ENCODE data around the gene PM20D2. TPM values are rescaled to one million over a fixed set of nuclear protein-coding genes. Genes with fewer than 3 reads are reported as not detected.

Gene PM20D2
- total RNA-seq, 2 experiments from 2014 or later: 11.6 to 12.7 TPM

DNA sequence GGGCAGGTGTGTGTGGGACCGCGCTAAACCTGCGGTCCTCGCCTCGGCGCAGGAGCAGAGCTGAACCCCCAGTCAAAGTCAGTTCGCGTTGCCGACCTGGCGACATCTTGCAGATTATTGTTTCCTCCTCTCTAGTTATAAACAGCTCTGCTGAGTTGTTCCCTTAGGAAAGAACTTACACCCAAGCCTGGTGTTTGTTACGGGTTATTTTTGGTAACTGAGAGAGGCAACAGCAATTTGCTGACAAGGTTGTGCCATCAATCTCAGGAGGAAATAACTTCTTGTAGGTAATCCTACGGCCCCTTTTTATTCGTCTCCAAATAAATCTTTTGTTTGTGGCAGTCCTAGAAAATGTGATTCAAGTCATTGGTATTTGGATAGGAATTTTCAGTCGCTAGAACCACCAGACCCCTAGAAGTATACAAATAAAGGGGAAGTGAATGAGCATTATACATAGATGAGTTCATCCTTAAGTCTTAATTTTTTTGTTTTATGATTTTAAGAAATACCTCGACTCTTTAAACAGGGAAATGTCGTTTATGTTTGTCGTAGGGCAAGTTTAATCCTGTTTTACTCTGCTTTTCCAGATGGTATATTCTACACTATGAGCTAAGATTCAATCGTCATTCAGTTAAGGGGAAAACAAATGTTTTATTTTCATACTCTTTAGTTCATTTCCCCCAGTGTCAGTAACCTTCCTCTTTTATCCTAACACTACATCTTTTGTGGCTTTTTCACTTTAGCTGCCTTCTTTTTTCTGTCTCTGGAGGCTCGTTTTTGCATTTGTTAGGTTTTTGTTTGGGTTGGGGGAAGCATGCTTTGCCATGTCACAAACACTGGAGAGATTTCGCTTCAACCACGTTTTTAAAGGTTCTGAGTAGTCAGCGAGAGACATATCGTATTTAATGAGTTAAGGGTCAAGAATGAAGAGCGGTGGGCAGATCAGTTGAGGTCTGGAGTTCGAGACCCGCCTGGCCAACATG, 1.2 kb downstream of the PM20D2 start:
- no peaks in the 10 kb centered on the region for H3K27me3 Mint-ChIP-seq (ENCODE audit: low read depth)
- peaks cover 13% of the 10 kb centered on the region for H3K36me3 Mint-ChIP-seq (ENCODE audit: low read depth)
- peaks cover 29% of the 10 kb centered on the region for H3K4me1 Mint-ChIP-seq (ENCODE audit: low read depth)
- peak overlapping the region; percentile 73 for H3K4me3 Mint-ChIP-seq
- no peaks in the 10 kb centered on the region for H3K9me3 Mint-ChIP-seq
- intact Hi-C loops (cut with micrococcal nuclease): loop anchor here (1.0 to 2.0 kb wide), 2 partner anchors 491 to 1440 kb away; partner anchors contain the start of genes LYRM2 and MAP3K7
- DNase-seq: peak; percentile 44
- CTCF ChIA-PET: interaction anchor here (0.8 to 2.5 kb wide), 7 partner anchors 24 to 203 kb away, joined by 3 to 18 read pairs (median 4); partner anchors contain the start of gene PNRC1
- peak overlapping the region; percentile 78 for H3K27ac Mint-ChIP-seq

DNA sequence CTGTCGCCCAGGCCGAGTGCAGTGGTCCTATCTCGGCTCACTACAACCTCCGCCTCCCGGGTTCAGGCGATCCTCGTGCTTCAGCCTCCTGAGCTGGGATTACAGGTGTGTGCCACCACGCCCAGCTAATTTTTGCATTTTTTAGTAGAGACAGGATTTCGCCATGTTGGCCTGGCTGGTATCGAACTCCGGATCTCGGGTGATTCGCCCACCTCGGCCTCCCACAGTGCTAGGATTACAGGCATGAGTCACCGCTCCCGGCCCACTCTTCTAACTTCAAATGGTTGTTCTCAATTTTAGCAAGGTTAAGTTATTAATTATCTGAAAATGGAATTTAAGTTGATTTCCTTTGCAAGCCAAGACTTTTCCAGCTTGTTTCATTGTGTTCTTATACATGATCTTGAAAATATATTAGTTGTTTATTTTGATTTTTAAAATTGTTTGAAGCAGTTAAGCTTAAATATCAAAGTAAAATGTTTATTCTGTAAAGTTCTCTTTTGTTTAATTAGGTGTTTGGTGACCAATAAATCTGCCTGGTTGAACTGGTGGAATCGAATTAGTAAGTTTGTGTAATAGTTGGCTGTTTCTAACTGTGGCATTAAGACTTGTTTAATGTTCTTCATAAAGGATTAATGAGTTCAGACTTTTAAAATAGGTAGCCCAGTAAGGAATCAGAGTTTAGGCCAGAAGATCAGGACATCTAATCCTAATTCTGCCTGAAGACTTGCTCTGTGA, 2.3 kb downstream of the PM20D2 start:
- CTCF ChIA-PET: interaction anchor here (0.7 to 0.8 kb wide), 3 partner anchors 25 to 173 kb away, joined by 3 to 7 read pairs (median 4); no protein-coding TSS in a partner anchor
- H3K27me3 Mint-ChIP-seq (ENCODE audit: low read depth): no peaks in the 10 kb centered on the region
- peaks cover 13% of the 10 kb centered on the region for H3K36me3 Mint-ChIP-seq (ENCODE audit: low read depth)
- intact Hi-C loops (cut with micrococcal nuclease): no loop called here
- no peaks in the 10 kb centered on the region for H3K9me3 Mint-ChIP-seq
- H3K4me1 Mint-ChIP-seq (ENCODE audit: low read depth): peaks cover 29% of the 10 kb centered on the region
- no peak overlapping the region for H3K27ac Mint-ChIP-seq
- H3K4me3 Mint-ChIP-seq: peak overlapping the region; percentile 39
- DNase-seq: peak; percentile 23

DNA sequence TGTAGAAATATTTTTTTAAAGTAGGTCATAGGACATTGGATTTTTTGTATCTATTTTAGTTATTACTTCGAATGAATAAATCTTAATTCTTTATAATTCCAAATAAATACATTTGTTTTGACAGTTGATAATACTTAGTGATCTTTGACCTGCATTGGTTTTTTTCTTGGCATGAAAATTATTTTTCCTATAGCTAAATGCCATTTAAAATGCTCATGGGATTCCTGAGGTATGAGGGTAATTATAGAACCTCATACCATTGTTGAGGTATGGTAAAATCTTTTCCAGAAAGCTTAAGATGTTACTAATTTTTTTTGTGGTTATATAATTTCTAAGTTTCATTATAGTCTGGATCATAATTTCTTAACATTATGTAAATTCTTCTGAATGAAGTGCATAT, 8.3 kb downstream of the PM20D2 start:
- CTCF ChIA-PET: interaction anchor here (0.5 kb wide), 1 partner anchor 39 kb away, joined by 4 read pairs; no protein-coding TSS in a partner anchor
- Mint-ChIP-seq H3K27me3 (ENCODE audit: low read depth) (no peaks in the 10 kb centered on the region), H3K27ac (no peak overlapping the region), H3K36me3 (ENCODE audit: low read depth) (peaks cover 15% of the 10 kb centered on the region), H3K4me1 (ENCODE audit: low read depth) (peaks cover 2% of the 10 kb centered on the region), H3K4me3 (no peak overlapping the region), H3K9me3 (no peaks in the 10 kb centered on the region)
- no peak for DNase-seq
- intact Hi-C loops (cut with micrococcal nuclease): no loop called here

DNA sequence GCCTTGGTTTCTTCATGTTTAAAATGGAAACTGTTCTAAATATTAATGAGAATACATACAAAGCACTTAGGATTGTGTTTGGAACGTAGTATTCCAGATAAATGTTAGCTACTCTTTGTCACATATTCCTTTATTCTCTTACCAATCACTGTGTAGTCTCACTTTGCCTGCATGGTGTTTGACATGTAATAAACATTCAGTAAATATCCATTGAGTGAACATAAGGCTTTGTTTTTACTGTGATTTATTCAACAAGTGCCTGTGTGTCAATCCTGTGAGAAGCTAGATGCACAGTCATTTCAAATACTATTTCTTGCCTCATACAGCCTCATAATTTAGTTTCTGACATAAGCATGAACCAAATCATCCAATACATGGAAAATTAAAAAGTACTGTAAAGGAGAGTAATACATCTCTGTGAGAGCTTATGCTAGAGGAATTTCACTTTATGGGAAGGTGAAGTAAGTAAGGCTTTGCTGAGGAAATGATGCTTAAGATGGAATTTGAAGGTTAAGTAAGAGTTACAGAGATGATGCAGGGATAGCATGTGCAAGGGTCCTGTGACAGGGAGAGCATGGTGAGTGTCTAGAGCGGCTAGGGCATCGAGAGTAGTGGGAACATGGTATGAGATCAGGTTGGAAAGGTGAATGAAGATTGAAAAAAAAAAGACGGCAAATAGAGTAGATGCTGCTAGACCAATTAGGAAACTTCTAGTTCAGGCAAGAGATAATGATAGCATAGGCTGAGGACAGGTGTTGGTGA, 14.7 kb downstream of the PM20D2 start:
- Mint-ChIP-seq H3K4me3 (no peak overlapping the region), H3K27me3 (ENCODE audit: low read depth) (no peaks in the 10 kb centered on the region), H3K27ac (no peak overlapping the region), H3K9me3 (no peaks in the 10 kb centered on the region), H3K36me3 (ENCODE audit: low read depth) (peaks cover 24% of the 10 kb centered on the region), H3K4me1 (ENCODE audit: low read depth) (no peaks in the 10 kb centered on the region)
- DNase-seq: no peak
- CTCF ChIA-PET: no interaction called here
- intact Hi-C loops (cut with micrococcal nuclease): no loop called here

DNA sequence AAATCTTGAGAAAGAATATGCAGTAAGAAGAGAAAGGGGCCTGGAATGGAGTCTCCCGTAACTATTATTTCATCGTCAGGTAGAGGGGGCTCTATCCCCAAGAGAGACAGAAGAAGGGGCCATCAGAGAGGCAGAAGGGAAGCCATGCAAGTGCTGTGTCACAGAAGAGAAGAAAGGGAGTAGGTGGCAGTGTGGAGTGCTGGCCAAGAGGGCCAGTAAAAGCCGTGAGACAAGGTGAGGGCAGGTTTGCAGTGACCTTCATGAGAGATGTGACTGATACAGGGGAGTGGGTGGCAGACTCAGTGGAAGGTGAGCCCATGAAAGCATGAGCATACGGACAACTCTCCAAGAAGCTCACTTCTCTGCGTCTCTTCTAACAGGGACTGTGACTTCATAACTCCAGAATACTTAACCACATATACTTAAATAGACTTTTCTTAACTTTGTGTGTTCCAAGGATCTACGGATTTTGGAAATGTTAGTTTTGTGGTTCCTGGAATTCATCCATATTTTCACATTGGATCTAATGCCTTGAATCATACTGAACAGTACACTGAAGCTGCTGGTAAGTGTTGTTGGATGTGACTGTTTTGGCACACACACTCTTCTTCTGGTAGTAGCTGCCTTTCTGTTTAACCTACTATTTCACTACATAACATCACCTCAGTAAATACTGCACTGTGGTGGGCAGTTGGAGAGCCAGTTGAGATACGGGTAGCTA, 15.6 kb downstream of the PM20D2 start:
- H3K9me3 Mint-ChIP-seq: no peaks in the 10 kb centered on the region
- H3K36me3 Mint-ChIP-seq (ENCODE audit: low read depth): peaks cover 24% of the 10 kb centered on the region
- H3K27me3 Mint-ChIP-seq (ENCODE audit: low read depth): no peaks in the 10 kb centered on the region
- CTCF ChIA-PET: interaction anchor here (0.6 kb wide), 1 partner anchor 75 kb away, joined by 3 read pairs; no protein-coding TSS in a partner anchor
- no peak for DNase-seq
- intact Hi-C loops (cut with micrococcal nuclease): no loop called here
- H3K27ac Mint-ChIP-seq: no peak overlapping the region
- no peak overlapping the region for H3K4me3 Mint-ChIP-seq
- H3K4me1 Mint-ChIP-seq (ENCODE audit: low read depth): no peaks in the 10 kb centered on the region

DNA sequence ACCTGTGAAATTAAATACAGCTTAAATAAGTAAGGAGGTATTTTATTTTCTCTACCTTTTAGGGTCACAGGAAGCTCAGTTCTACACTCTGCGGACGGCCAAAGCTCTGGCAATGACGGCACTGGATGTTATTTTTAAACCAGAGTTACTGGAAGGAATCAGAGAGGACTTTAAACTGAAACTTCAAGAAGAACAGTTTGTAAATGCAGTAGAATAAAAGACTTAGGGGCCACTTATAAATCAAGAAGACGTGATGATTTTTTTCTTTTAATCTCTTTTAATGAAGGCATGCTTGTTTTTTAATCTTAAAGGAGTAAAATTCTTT, 16.2 kb downstream of the PM20D2 start:
- no peak overlapping the region for H3K27ac Mint-ChIP-seq
- H3K4me3 Mint-ChIP-seq: no peak overlapping the region
- intact Hi-C loops (cut with micrococcal nuclease): no loop called here
- no peaks in the 10 kb centered on the region for H3K27me3 Mint-ChIP-seq (ENCODE audit: low read depth)
- H3K4me1 Mint-ChIP-seq (ENCODE audit: low read depth): no peaks in the 10 kb centered on the region
- H3K9me3 Mint-ChIP-seq: no peaks in the 10 kb centered on the region
- DNase-seq: no peak
- CTCF ChIA-PET: interaction anchor here (0.6 to 0.7 kb wide), 2 partner anchors 76 to 103 kb away, joined by 3 read pairs; no protein-coding TSS in a partner anchor
- H3K36me3 Mint-ChIP-seq (ENCODE audit: low read depth): peaks cover 22% of the 10 kb centered on the region

DNA sequence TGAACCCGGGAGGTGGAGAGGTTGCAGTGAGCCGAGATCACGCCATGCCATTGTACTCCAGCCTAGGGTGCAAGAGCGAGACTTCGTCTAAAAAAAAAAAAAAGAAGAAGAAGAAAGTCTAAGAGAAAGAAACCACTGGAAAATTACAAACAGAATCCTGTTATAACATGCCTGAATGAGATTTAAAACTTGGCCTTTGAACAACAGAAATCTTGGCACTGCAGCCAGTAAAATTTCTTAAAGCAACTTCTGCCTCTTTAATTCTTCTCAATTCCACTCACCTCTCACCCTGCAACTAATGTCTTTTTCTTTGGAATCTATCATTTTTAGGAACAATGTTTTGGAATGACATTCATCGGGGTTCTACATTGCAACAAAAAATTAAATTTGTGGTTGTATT, 26.3 kb downstream of the PM20D2 start:
- H3K27me3 Mint-ChIP-seq (ENCODE audit: low read depth): no peaks in the 10 kb centered on the region

DNA sequence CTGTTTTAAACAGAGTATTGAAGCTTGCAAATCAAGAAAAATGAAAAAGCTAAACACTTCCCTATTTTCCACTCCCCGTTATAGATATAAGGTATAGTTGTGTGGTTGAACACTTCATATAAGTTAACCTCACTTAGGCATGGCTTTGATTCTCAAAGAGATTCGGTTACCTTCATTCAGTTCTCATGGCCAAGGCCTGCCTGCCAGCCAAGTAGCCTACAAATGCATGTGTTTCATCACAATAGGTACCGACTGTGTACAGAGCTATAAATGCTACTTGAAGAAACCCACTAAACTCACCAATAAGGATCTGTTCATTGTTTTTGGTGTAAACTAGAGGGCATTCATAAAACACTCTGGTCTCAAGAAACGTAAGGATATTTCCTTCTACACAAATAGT, 27.8 kb downstream of the PM20D2 start:
- CTCF ChIA-PET: no interaction called here
- Mint-ChIP-seq H3K27me3 (ENCODE audit: low read depth) (no peaks in the 10 kb centered on the region), H3K4me1 (ENCODE audit: low read depth) (no peaks in the 10 kb centered on the region), H3K9me3 (no peaks in the 10 kb centered on the region), H3K27ac (no peak overlapping the region), H3K36me3 (ENCODE audit: low read depth) (no peaks in the 10 kb centered on the region), H3K4me3 (no peak overlapping the region)
- intact Hi-C loops (cut with micrococcal nuclease): no loop called here
- DNase-seq: no peak

More for the DNA sequence above, 26.3 kb downstream of the PM20D2 start:
- Mint-ChIP-seq H3K9me3 (no peaks in the 10 kb centered on the region), H3K36me3 (ENCODE audit: low read depth) (no peaks in the 10 kb centered on the region), H3K27ac (no peak overlapping the region), H3K4me3 (no peak overlapping the region), H3K4me1 (ENCODE audit: low read depth) (no peaks in the 10 kb centered on the region)
- CTCF ChIA-PET: no interaction called here
- intact Hi-C loops (cut with micrococcal nuclease): no loop called here
- no peak for DNase-seq

DNA sequence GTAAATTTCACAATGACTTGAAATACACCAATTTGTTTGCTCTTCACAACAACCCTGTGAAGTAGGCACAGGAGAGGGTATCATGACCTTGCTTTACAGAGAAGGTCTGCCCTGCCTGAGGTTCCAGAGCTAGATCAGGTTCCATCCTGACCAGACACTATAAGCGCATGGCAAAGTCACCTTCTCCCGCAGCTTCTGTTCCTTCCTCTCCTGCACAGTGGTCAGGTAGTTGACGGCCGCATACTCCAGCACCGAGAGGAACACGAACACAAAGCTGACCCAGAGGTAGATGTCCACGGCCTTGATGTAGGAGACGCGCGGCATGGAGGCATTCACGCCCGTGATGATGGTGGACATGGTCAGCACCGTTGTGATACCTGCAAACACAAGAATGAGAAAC, 34.3 kb downstream of the PM20D2 start:
- Mint-ChIP-seq H3K4me1 (ENCODE audit: low read depth) (no peaks in the 10 kb centered on the region), H3K9me3 (no peaks in the 10 kb centered on the region), H3K27me3 (ENCODE audit: low read depth) (no peaks in the 10 kb centered on the region), H3K27ac (no peak overlapping the region), H3K36me3 (ENCODE audit: low read depth) (no peaks in the 10 kb centered on the region), H3K4me3 (no peak overlapping the region)
- intact Hi-C loops (cut with micrococcal nuclease): no loop called here
- no peak for DNase-seq
- CTCF ChIA-PET: interaction anchor here (1.3 to 1.5 kb wide), 2 partner anchors 197 to 198 kb away, joined by 3 to 5 read pairs; no protein-coding TSS in a partner anchor

DNA sequence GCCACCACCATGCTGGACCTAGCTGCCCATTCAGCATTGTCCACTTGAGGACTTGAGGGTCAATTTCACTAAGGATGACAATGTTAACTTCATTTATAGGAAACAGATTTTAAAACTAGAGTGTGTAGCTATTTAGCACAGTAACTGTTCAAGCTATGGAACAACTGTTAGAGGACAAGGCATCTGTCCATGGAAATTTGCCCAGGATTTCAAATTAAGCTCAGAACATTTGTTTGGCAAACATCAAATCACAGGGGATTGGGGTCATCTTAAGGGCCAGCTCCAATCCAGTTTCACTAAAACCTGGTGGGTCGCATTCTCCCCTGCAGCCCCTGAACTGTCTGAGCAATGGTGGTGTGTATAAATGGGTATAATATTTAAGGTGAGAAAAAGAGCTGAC, 35.1 kb downstream of the PM20D2 start:
- Mint-ChIP-seq H3K27me3 (ENCODE audit: low read depth) (no peaks in the 10 kb centered on the region), H3K4me1 (ENCODE audit: low read depth) (no peaks in the 10 kb centered on the region), H3K36me3 (ENCODE audit: low read depth) (no peaks in the 10 kb centered on the region), H3K9me3 (no peaks in the 10 kb centered on the region), H3K27ac (no peak overlapping the region), H3K4me3 (no peak overlapping the region)
- CTCF ChIA-PET: interaction anchor here (0.5 to 1.5 kb wide), 2 partner anchors 198 to 235 kb away, joined by 5 to 6 read pairs; no protein-coding TSS in a partner anchor
- intact Hi-C loops (cut with micrococcal nuclease): no loop called here
- DNase-seq: no peak

DNA sequence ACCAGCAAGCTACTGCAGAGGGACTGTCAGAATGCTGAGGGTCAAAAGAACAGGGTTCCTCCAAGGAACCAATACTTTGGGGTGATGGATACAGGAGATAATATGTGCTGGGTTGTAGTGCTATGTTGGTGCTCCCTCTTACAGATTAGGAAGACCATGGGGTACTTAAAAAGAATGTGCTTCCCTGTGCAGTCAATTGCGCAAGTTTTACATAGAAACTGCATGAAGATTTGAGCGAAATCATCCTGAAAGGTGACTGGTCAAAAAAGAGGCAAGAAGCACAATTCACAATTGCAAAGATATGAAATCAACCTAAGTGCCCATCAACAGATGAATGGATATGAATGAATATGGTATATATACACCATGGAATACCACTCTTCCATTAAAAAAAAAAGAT, 37.4 kb downstream of the PM20D2 start:
- Mint-ChIP-seq H3K36me3 (ENCODE audit: low read depth) (no peaks in the 10 kb centered on the region), H3K27ac (no peak overlapping the region), H3K4me3 (no peak overlapping the region), H3K9me3 (no peaks in the 10 kb centered on the region), H3K4me1 (ENCODE audit: low read depth) (no peaks in the 10 kb centered on the region), H3K27me3 (ENCODE audit: low read depth) (no peaks in the 10 kb centered on the region)
- intact Hi-C loops (cut with micrococcal nuclease): no loop called here
- CTCF ChIA-PET: interaction anchor here (0.6 kb wide), 1 partner anchor 110 kb away, joined by 3 read pairs; no protein-coding TSS in a partner anchor
- DNase-seq: no peak

All from activated naive CD4-positive, alpha-beta T cell treated with anti-CD3 and anti-CD28 coated beads for 36 hours (primary cell).